Activated CD4-positive, CD25-positive, alpha-beta regulatory T cell (primary cell): ENCODE measurements around the gene ARMH3.

Experiments used
- DNase-seq, 4 experiments: peaks; one replicate each; lab custom pipeline; 2025; lab: John Stamatoyannopoulos, UW

The ARMH3 gene

GRCh38 chr10:101857802-101858476, 198.0 kb downstream of the ARMH3 start:
- no peak for DNase-seq

- no peak for DNase-seq
Measured at GRCh38 chr10:101856626-101857025, 199.3 kb downstream of the ARMH3 start.

- no peak for DNase-seq
Measured at GRCh38 chr10:101851411-101852116, 204.4 kb downstream of the ARMH3 start.

GRCh38 chr10:101850749-101851148, 205.2 kb downstream of the ARMH3 start:
- no peak for DNase-seq

GRCh38 chr10:101848894-101849351, 207.1 kb downstream of the ARMH3 start:
- no peak for DNase-seq

- DNase-seq: no peak
Measured at GRCh38 chr10:101848408-101848807, 207.6 kb downstream of the ARMH3 start.

DNA sequence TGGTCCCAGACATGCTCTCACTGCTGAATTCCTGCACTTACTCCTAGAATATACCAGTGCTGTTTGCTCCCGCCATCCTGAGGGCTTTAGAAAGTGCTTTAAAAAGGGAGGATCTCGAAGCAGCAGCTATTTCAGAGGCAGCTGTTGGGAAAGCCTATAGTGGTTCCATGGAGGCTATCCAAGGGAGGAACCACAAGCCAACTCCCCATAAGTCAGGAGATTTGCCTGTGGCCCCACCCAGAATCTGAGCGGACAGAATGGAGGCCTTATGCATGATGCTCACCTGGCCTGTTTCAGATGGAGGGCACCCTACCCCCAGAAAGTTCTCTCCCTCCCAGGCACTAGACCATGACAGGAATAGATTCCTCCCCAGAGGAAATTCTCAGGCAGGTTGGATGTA, 210.1 kb downstream of the ARMH3 start:
- no peak for DNase-seq

DNA sequence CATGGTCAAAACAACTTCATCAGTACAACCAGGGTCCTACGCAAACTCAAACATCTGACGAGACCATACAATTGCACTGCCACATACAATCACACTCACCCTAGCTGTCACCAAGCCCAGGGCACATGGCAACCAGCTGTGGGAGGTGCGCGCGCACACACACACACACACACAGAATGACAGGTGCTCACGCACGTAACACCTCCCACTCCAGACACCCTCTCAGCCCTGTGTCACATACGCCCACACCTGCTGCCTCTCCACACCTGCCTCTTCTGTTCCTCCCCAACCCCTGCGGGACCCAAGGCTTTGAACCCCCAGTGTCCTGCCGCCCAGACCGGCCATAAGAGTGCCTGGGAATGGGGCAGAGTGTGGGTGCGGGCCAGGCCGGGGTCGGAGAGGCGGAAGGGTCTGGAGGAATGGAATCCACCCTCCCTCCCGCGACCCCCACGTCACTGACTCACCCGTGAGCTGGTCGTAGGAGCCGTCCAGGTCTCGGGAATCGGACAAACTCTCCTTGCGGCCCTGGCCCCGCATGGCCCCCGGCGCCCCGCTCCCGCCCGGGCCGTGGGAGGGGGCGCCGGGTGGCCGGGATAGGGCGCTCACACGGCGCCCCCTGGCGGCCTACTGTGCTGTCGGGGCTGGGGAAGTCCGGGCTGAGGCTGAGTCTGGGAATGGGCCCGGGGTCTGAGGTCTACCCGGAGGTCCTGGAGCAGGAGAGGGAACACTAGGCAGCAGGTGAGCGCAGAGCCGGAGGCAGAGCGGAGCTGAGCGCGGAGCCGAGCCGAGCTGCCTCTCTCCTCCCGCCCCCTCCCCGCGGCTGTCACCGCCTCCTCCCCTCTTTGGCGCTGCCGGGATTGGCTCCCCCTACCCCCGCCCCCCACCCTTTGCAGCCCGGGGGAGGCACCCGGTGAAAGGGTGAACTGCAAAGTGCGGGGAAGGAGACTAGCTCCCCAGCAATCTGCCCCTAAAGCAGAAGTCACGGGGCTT, 212.6 kb downstream of the ARMH3 start, which contains the start of gene KCNIP2:
TSS of gene KCNIP2 (minus strand) at position 769 of the 990 bp plus-strand sequence. CDS start at position 537, 232 bp downstream.
- peak in 2 of 4 experiments; percentile 35 to 43 for DNase-seq

DNA sequence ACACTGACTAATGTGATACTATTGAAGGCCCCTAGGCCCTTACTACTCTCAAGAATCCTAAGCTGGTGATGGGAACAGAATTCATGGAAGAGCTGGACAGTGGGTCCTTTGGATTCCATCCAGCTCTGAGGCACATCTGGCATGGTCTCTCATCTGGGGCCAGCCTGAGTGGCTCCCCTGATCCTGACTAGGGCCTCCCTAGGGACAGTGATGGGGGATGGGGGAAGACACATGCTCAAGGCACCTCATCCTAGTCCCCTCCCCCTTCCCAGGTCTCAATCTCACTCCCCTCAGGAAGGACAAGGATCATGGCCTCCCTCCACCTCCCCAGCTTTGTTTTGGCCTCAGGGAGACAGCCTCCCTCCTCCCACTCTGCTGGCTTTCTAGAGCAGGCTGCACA, 214.1 kb downstream of the ARMH3 start:
- DNase-seq: no peak

GRCh38 chr10:101840741-101841453, 215.1 kb downstream of the ARMH3 start:
- DNase-seq: peak; percentile 47 to 55 (median 50)

GRCh38 chr10:101840102-101840684, 215.8 kb downstream of the ARMH3 start:
- DNase-seq: no peak

DNA sequence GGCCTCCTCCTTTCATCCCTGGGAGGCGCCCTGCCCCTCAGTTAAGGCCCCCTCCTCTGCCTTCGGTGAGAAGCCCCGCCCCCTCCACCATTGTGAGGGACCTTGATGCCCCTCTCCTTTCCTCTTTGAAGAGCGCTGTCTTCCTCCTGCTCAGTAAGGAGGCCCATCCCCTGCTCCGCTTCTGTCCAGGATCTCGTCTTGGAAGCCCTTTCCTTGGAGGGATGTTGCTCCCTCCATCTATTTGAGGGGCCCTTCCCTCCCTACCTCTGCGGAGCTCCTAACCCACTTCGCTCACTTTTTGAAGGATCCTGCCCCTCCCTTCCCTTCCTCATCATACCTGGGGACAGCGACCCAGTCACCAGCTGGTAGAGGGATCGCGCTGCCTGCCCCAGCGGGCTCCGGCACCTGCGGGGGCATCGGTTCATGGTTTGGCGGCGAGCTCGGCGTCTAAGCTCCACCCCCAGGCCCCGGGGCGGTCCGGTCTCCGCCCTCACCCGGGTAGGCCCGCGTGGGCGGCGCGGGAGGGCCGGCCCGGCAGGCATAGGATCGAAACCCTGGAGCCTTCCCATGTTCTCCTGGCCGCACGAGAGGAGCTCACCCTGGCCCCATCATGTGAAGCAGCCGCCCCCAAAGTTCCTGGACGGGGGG, 216.4 kb downstream of the ARMH3 start:
- DNase-seq: peak; percentile 22 to 38 (median 26)

- DNase-seq: no peak
Measured at GRCh38 chr10:101839002-101839401, 217.0 kb downstream of the ARMH3 start.

DNA sequence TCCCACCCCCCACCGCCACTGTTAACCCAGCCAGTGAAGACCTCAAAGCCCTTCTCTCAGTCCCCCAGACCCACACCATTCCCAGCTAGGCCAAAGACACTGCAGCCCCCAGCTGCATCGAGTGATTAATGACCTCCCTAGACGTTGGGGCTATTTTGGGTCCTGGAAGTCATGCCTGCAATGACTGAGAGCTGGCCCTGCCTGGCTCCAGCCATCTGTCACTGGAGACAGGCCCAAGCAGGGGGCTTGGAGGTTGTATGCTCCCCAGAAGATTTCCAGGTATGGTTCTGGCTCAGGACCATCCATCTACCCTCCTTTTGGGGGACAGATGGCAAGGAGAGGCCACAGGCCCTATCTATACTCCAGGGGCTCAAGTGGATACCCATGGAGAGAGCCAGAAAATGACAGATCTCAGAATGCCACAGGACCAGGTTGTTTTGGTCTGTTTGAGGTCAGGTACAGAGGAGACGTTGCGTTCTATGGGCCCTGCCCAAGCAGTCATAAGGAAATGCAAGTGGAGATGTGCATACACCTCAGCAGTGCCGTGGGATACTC, 217.5 kb downstream of the ARMH3 start:
- no peak for DNase-seq

DNA sequence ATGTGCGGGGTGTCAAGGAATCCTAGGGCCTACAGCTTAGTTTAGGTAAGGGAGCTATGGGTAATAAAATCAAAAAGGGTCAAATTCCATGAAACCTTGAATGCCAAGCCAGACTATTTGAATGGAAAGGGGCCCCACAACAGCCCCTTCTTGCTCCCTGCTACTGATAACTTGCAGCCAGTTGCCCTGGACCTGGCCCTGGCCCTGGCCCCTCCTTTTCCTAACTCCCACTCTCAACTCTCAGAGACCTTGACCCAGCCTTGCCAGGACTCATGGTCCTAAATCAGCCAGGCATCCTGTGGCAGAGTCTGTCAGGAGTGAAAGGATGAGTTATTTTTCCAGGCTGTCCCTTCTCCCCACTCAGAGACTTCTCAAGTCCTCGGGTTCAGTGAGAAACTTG, 218.2 kb downstream of the ARMH3 start:
- DNase-seq: no peak

- DNase-seq: no peak
Measured at GRCh38 chr10:101835362-101835761, 220.6 kb downstream of the ARMH3 start.

- no peak for DNase-seq
Measured at GRCh38 chr10:101834341-101834740, 221.6 kb downstream of the ARMH3 start.

DNA sequence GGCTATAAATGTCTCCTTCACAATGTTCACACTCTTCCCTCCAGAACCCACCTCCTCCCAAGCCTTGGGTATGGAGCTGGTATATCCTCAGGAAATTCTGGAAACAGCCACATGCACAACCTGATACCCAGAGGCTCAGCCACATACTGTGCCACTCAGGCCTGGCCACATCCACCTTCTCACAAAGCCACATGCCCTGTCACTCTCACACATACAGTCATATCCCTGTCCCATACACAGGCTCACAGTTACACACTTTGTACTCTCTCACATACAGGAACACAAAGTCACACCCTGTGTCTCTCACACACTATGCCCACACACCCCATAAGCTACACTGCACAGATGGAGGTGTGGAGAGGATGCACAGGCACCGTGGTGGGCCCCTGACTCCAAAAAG, 222.5 kb downstream of the ARMH3 start:
- no peak for DNase-seq

DNA sequence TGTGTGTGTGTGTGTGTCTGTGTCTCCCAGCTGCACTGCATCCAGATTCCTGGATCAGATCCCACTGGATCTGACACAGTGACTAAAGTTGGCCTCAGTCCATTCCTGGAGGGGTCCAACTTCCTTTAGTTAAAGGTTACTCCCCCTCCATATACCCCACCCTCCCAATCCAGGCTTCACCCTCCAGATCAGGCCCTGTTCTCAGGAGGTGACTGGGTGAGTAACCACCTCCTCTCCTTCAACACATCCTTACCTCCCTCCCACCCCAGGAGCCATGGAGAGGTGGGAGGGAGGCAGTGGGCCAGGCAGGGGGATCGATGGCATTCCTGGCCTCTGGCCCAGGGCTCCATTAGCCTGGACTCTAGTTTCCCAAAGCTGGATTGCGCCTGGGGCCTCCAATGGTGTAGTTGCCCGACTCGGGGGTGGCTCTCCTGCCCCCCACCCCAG, 223.6 kb downstream of the ARMH3 start:
- DNase-seq: no peak

- DNase-seq: no peak
Measured at GRCh38 chr10:101831169-101831811, 224.7 kb downstream of the ARMH3 start.
